H1 (cell line): ENCODE data around the gene ARMC3. TPM values are rescaled to one million over a fixed set of nuclear protein-coding genes. Genes with fewer than 3 reads are reported as not detected.

ENCODE experiments used
- RFX5 ChIP-seq: IDR thresholded peaks from 2 replicates; pipeline ENCODE4 v1.6.1; 2011; ENCODE audit warnings: low read depth, low read length, improper control_type of control experiment, borderline replicate concordance
- polyA plus RNA-seq, 7 experiments: library from polyadenylated mRNA; depleted of rRNA in 3 of 7; stranded (reverse) in 5 of 7; unstranded in 2 of 7; fragments of >200 nt in 5 of 7; fragments of 200-250 nt in 2 of 7; gene quantifications; 1 replicate in 5 of 7; 2 replicates in 1 of 7; 4 replicates in 1 of 7; pipeline versions ENCODE4 v1.2.1 to v1.2.3, GENCODE V29; 2011 to 2013; ENCODE audit warnings: missing spikeins in 2 of 7, mixed read lengths in 2 of 7
- total RNA-seq: library from RNA; stranded (reverse); fragmentation: NEBNext Ultra II Directional; extraction: Animal tissue kit (Norgen Biotek cat#: 25700); gene quantifications from 2 replicates; pipeline ENCODE4 v1.2.1, GENCODE V29; 2021
- TF ChIP-seq, protein P1 (sequence below), 3 experiments: IDR thresholded peaks; 1 replicate in 2 of 3; 2 replicates in 1 of 3; pipeline versions ENCODE4 v1.5.1 to v1.6.1; 2011; ENCODE audit warnings: low read length in 3 of 3, mild to moderate bottlenecking in 3 of 3, inconsistent platforms in 2 of 3, low read depth in 1 of 3, moderate library complexity in 1 of 3; ENCODE audit not compliant: insufficient read depth in 1 of 3; ENCODE audit errors: control extremely low read depth in 1 of 3

The ARMC3 gene
- total and polyA plus RNA-seq, 2 of the 8 experiments (the other 6 are each of a cell fraction or from before 2014, with no cell fraction given): 0.15 TPM

- TF ChIP-seq, protein P1, sequence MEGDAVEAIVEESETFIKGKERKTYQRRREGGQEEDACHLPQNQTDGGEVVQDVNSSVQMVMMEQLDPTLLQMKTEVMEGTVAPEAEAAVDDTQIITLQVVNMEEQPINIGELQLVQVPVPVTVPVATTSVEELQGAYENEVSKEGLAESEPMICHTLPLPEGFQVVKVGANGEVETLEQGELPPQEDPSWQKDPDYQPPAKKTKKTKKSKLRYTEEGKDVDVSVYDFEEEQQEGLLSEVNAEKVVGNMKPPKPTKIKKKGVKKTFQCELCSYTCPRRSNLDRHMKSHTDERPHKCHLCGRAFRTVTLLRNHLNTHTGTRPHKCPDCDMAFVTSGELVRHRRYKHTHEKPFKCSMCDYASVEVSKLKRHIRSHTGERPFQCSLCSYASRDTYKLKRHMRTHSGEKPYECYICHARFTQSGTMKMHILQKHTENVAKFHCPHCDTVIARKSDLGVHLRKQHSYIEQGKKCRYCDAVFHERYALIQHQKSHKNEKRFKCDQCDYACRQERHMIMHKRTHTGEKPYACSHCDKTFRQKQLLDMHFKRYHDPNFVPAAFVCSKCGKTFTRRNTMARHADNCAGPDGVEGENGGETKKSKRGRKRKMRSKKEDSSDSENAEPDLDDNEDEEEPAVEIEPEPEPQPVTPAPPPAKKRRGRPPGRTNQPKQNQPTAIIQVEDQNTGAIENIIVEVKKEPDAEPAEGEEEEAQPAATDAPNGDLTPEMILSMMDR (IDR thresholded peaks at IDR 0.05; ENCODE audit: control extremely low read depth in 1 of 3, insufficient read depth in 1 of 3, low read depth in 1 of 3, low read length in 3 of 3): no peak
- no peak for TF ChIP-seq RFX5
- TF ChIP-seq, all 59 proteins: peak for 0
Observed at GRCh38 chr10:23051278-23051677, 123.4 kb downstream of the ARMC3 start (continued).
